Posterior vena cava (tissue), 2 donors: ENCODE data around the gene FBLN1. TPM values are rescaled to one million over a fixed set of nuclear protein-coding genes. Genes with fewer than 3 reads are reported as not detected.

ENCODE experiments used
- DNase-seq: peaks from one replicate; pipeline ENCODE4 v3.0.0-alpha.2; 2020; ENCODE audit warnings: low spot score
- intact Hi-C, 2 donors: fragments of 100-400 bp; cut with DNase I; formaldehyde crosslinking; loops; one replicate each; pipeline versions ENCODE4 v1.14.1 to v1.14.2; 2022 to 2023
- total RNA-seq, 2 donors: library from RNA; stranded (reverse); fragmentation: NEBNext Ultra II Directional; extraction: Animal tissue kit (Norgen Biotek cat#: 25700); gene quantifications; one replicate each; pipeline ENCODE4 v1.2.1, GENCODE V29; 2021
- donor health status: DM: yes; HTN: yes; CAD: no.
- donor health status: DM: yes; HTN: yes; CAD: no.

FBLN1 gene
- total RNA-seq, 2 donors from 2014 or later, result 608 to 1,210 TPM

DNA sequence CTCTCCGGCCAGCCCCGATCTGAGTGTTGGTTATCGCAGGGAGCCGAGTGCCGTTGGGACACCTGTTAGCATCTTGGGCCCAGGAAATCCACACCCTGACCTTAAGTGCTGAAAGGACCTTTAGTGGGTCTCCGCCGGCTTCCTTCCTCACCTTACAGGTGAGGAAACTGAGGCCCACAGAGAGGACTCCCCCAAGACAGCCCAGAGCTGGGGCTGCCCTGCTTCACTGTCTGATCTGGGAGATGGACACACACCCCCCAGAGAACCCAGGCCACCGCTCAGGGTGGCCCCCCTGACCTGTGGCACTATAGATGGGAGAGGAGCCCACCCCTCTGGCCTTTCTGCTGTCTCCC is 73.6 kb downstream of the FBLN1 start:
- intact Hi-C loops, result no loop called here
- no peak for DNase-seq

DNA sequence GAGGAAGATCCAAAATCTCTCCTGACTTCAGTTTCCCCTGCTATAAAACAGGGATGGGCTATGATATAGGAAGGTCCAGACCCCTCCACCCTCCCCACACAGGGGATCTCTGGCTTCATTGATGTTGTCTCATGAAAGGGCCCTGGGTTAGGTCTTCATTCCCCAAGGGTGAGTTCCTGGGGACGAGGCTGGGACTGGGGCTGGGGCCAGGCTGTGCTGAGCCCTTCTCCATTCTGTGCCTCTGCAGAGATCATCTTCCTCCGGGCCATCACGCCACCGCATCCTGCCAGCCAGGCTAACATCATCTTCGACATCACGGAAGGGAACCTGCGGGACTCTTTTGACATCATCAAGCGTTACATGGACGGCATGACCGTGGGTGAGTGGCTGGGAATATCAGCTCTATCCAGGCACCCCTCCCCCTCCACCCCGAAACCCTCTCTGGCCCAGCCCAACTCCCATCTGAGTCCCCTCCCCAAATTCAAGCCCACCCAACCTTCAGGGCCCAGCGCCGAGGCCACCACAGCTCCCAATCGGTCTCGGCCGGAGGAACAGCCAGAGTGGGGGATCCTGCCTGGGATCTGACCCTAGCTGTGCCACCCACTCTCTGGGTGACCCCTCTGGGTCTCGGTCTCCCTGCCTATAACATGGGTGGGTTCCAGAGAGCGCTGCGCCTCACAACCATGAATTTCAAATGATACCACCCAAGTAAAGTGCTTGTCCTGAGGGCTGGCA is 74.2 kb downstream of the FBLN1 start:
- intact Hi-C loops, result no loop called here
- DNase-seq, result no peak

DNA sequence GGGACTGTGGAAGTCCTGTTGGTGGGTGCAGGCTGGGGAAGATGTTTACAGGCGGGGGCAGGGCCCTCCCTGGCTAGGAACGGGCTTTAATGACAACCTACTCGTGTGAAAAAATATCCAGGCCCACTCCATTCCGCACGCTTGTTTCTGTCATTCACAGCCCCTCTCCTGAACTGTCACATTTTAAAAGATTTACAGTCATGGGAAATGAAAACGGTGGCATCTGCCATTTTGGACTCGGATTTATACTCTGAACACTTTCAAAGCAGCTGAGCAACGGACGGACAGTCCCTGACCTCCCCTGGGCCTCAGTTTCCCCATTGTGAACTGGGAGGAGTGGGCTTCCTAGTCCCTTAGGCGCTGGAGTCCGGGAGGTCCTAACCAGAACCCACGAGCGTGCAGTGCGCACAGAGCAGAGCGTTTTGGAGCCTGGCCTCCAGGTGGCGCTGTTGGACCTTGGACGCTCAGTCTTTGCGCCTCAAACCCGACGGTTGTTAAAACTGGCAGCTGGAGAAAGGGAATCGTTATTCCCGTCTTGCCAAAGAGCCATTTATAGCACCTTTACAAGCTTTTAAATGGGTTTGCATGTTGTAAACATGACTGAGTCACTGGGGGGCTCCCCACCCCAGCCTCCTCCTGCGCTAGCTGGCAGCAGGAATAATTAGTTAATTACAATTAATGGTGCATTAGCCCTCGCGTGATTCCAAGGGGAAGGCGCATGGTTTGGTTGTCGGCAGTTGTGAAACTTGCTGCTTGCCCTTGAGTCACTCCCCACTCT is 75.3 kb downstream of the FBLN1 start:
- DNase-seq, result peak; percentile 96
- intact Hi-C loops, result no loop called here

GRCh38 chr22:45578524-45579147 is 76.0 kb downstream of the FBLN1 start:
- no peak for DNase-seq
- intact Hi-C loops, result no loop called here

DNA sequence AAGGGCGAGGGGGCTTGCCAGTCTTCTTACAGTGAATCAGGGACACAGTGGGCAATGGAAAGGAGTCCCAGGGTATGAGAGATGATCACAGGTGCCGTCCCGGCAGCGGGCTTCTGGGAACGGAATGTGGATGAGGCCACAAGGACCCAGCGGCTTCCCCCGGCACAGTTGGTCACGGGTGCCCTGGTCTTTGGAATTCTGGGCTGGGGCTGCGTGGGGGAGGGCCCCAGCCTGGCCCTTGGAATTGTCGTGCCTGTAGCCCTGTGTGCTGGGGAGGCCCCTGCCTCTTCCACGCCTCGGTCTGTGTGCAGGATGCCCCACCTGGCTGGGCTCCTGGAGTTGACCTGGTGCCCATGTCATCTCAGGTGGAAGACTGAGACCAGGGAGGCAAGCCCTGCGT is 76.6 kb downstream of the FBLN1 start:
- intact Hi-C loops, result no loop called here
- no peak for DNase-seq

DNA sequence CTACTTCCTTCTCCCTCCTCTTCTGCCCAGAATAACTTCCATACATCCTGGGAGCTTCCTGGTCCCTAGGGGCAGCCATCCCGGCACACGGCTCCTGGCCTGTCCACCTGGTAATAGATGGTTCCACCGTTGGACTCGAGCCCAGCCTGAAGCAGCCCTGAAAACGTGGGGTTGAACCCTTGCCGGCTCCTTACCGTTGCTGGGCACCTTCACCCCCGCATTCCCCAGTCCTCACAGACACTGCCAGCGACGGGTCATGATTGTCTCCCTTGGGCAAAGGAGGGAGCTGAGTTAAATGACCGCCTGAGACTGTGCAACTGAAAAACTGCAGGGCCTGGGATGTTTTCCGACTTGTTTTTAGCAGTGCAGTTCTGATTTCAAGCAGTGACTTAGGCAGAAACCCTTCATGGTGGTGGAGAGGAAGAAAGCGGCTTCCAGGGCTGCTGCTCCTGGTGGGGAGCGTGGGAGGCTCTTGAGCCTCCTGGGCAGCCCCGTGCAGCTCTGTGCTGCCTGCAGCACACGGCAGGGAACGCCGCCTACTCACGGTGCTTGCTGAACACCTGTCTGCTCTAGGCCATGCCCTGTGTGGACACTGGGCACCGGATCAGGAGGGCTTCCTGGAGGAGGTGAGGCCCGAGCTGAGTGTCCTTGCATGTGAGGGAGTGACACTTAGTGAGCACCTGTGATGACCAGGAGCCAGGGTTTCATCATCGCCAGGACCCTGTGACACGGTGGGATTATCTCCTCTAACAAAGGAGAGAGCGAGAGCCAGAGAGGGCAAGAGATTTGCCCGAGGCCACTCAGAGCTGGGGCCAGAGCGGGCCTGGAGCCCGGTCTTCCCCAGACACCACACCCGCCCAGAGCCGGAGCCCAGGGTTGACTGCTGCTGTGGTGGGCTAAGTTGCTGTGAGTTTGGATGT is 77.4 kb downstream of the FBLN1 start:
- no peak for DNase-seq
- intact Hi-C loops, result loop anchor here (2.0 to 10.0 kb wide), 2 partner anchors 55 to 409 kb away; no protein-coding TSS in a partner anchor

DNA sequence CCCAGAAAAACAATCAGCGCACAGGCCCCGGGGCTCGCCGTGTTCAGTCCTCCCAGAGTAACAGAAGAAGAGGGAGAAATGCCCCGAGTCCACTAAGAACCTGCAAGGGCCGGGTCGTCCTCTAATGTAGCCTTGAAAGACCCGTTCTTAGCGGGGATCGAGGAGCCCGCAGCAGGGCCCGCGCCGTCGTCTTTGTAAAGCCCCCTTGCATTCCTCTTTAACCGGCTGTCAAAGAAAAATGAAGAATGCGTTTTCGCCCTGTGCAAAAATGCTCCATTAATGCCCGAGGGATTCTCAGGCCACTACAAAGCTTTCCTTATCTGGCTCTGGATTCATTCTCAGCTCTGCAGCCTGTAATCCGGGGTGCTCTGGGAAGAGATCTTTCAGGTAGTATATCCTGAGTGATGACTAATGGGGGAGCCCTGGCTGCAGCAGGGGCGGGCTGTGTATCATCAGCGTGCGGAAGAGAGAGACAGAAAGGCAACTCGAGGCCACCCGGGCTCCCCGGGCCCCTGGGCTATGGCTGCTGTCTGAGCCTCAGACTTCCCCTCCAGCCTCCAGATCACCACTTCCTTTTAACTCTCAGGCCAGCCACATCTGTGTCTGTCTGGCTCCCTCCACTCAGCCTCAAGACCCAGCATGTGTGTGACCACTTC is 78.2 kb downstream of the FBLN1 start:
- no peak for DNase-seq
- intact Hi-C loops, result loop anchor here (2.0 to 10.0 kb wide), 2 partner anchors 54 to 408 kb away; no protein-coding TSS in a partner anchor

- intact Hi-C loops, result loop anchor here (2.0 to 10.0 kb wide), 2 partner anchors 53 to 407 kb away; no protein-coding TSS in a partner anchor
- peak; percentile 46 for DNase-seq
Observed at GRCh38 chr22:45581549-45582080, 78.9 kb downstream of the FBLN1 start.

DNA sequence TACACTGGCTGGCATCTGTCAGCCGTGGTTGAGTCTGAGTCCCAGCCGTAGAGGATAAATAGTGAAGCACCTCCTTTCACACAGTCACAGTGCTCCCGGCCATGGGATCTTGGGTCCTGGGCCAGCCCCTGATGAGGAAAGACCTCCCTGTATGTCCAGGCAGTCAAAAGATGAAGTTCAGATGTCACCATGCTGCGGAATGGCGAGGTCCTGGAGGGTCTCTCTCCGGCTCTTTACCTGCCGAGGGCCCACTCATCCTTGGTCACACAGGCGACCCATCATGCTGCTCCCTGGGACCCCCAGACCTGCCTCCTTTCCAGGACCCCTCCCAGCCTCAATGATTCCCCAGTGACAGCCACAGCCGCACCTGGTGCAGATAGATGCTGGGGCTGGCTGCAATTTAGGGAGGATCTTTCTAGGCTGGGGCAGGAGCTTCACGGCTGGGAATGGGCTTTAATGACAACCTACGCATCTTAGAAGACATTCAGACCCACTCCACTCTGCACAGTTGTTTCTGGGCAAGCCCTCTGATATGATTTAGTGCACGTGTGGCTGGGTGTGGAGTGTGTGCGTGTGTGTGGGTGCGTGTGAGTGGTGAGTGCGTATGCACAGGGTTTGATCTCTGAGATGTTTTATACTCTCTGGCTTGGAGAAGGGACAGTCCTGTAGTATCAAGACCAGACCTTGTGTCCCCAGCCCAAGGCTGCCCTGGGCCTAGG is 79.7 kb downstream of the FBLN1 start:
- peak; percentile 78 for DNase-seq
- intact Hi-C loops, result loop anchor here in 1 of 2 donors (10.0 kb wide), 1 partner anchor 52 kb away; no protein-coding TSS in a partner anchor

DNA sequence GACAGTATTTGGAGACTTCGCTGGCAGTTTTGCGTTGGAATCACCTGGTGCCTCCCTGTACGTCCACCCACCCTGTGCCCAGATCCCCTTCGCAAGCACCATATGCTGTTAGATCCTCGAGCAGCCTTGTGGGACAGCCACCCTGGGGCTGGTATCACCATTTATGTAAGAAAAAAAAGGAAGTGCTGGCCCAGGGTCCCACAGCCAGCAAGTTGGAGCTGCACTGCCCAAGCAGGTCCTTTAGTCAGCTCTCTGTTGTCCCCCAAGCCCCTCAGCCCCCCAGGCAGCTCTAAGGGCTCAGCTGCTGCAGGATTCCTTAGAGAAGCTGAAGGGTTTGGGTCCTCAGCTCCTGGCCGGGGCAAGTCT is 80.3 kb downstream of the FBLN1 start:
- intact Hi-C loops, result loop anchor here in 1 of 2 donors (10.0 kb wide), 1 partner anchor 52 kb away; no protein-coding TSS in a partner anchor
- DNase-seq, result peak; percentile 72

- intact Hi-C loops, result loop anchor here in 1 of 2 donors (10.0 kb wide), 1 partner anchor 51 kb away; no protein-coding TSS in a partner anchor
- DNase-seq, result no peak
Observed at GRCh38 chr22:45583504-45583903, 80.8 kb downstream of the FBLN1 start.

- no peak for DNase-seq
- intact Hi-C loops, result loop anchor here in 1 of 2 donors (10.0 kb wide), 1 partner anchor 51 kb away; no protein-coding TSS in a partner anchor
Observed at GRCh38 chr22:45584121-45584570, 81.5 kb downstream of the FBLN1 start.

DNA sequence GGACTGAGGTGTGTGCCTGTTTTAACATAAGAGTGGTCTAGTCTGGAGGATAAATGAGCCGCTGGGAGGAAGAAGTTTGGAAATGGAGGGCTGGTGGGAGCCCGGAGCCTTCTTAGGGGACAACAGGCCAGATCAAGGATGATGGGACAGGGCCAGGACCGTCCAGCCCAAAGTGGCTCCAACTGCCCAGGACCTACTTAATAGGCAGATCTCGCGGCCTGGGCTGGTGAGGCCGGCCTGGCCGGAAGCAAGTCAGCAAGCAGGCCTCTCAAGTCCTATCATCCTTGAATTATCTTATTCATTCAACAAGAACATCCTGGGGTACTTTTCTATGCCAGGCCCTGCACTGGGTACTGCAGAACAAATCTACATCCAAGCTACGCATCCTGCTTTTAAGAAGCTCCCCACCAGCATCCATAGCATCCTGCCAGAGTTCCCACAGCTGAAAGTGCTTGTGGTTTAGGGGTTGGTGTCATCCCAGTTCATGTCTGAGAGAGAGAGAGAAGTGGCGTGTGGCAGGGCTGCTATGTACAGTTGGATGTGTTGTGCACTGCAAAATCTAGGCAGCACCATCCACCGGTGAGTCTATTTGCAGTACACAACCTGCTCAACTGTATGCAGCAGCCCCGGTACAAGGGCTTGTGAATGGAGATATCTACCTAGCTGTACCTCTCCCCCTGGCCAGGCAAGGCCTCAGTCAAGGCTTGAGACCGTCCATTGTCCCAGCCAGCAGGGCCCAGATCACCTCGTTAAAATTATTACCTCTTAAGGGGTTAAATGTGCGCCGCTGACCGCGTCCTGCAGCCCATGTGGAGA is 82.1 kb downstream of the FBLN1 start:
- no peak for DNase-seq
- intact Hi-C loops, result loop anchor here in 1 of 2 donors (10.0 kb wide), 1 partner anchor 50 kb away; no protein-coding TSS in a partner anchor

GRCh38 chr22:45585437-45585755 is 82.7 kb downstream of the FBLN1 start:
- intact Hi-C loops, result loop anchor here in 1 of 2 donors (10.0 kb wide), 1 partner anchor 49 kb away; no protein-coding TSS in a partner anchor
- DNase-seq, result peak; percentile 90

DNA sequence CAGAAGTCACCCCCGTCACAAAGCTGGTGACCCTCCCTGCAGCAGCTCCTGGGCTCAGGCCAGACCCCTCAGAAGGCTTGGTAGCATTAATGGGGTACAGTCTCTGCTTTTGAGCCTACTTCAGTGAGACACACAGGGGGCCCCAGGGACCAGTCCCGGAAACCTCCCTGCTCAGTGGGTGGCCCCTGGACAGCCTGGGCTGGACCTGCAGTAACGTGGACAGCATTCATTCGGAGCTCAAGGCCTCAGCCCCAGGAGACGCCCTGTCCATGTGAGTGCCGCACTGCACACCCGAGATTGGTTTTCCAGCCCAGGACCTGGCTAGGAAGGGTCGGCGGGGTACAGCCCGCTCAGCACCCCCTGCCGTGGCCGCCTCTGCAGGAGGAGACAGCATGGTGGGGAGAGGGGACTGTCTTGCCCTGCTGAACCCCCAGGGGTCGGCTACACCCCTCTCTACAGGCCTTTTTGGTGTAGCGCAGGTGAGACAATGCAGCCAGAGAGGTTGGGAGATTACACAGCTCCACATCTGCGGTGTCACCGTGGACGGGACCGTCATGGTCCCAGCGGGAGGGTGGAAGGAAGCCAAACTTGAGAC is 83.4 kb downstream of the FBLN1 start:
- no peak for DNase-seq
- intact Hi-C loops, result loop anchor here in 1 of 2 donors (10.0 kb wide), 1 partner anchor 49 kb away; no protein-coding TSS in a partner anchor
